HepG2 (cell line): ENCODE measurements around the gene MIGA2. TPM values are rescaled to one million over a fixed set of nuclear protein-coding genes. Genes with fewer than 3 reads are reported as not detected.
A peak's percentile ranks its signal among the peaks of the same experiment; 100 is the strongest.

ENCODE experiments used
- ATAC-seq: fragments of 200-7000 bp; cut with Tn5 transposase; 3 replicates; pipeline ENCODE4 v1.9.1; 2020; ENCODE audit warnings: mild to moderate bottlenecking, moderate library complexity
- BruUV-seq: library from RNA; stranded (reverse); fragments of 400-500 nt; replicated peaks from 2 replicates; lab custom pipeline; 2021; lab: Mats Ljungman, UMichigan
- CTCF ChIA-PET: fragments of 300-600 bp; formaldehyde crosslinking; extraction: SDS; loops from one replicate; lab custom pipeline; 2021; ENCODE audit warnings: low total read pairs, inconsistent platforms, low intra/inter-chr PET ratio; lab: Yijun Ruan, JAX
- POLR2A ChIA-PET: fragments of 350-600 bp; sonication (Branson Sonifier 250); formaldehyde crosslinking; loops from one replicate; lab custom pipeline; 2020; ENCODE audit warnings: antibody characterized with exemption, inconsistent platforms; lab: Yijun Ruan, JAX
- DNase-seq: peaks from one replicate; pipeline ENCODE4 v3.0.0-alpha.2; 2015; ENCODE audit warnings: low spot score
- FAIRE-seq: peaks from 3 replicates; lab custom pipeline; 2011; peaks lifted over from hg19 to GRCh38; lab: Jason Lieb, UNC
- H2AFZ ChIP-seq: one replicate; pipeline ENCODE4 v1.6.1; 2011; ENCODE audit warnings: low read length, inconsistent platforms
- H3K27ac ChIP-seq: fragments of 300-600 bp; 3 replicates; pipeline ENCODE4 v1.8.0; 2011; ENCODE audit warnings: mixed run types, mild to moderate bottlenecking, mixed read lengths, low read length, inconsistent platforms; ENCODE audit not compliant: insufficient read depth; ENCODE audit errors: extremely low read length
- H3K27me3 ChIP-seq, 2 experiments: fragments of 200-600 bp in 1 of 2; 2 replicates in 1 of 2; 3 replicates in 1 of 2; pipeline versions ENCODE4 v1.6.0 to v1.8.0; 2011; ENCODE audit warnings: low read length in 2 of 2, mild to moderate bottlenecking in 2 of 2, moderate library complexity in 2 of 2, inconsistent platforms in 1 of 2; ENCODE audit not compliant: insufficient read depth in 2 of 2, control insufficient read depth in 1 of 2
- H3K36me3 ChIP-seq, 2 experiments: fragments of 200-600 bp in 1 of 2; replicated peaks in 1 of 2; 2 replicates in 1 of 2; 3 replicates in 1 of 2; pipeline versions ENCODE4 v1.5.1 to v1.8.0; 2011; ENCODE audit warnings: low read length in 2 of 2, inconsistent platforms in 1 of 2; ENCODE audit not compliant: insufficient read depth in 2 of 2, control insufficient read depth in 1 of 2
- H3K4me1 ChIP-seq: 2 replicates; pipeline ENCODE4 v1.5.1; 2012; ENCODE audit warnings: low read length, inconsistent platforms; ENCODE audit not compliant: insufficient read depth
- H3K4me2 ChIP-seq: 2 replicates; pipeline ENCODE4 v1.6.0; 2011; ENCODE audit warnings: low read depth, low read length, inconsistent platforms
- H3K4me3 ChIP-seq, 3 experiments: fragments of 200-600 bp in 1 of 3; sonication (generic), shearing (Covaris generic) in 1 of 3; replicated peaks in 1 of 3; 2 replicates each; pipeline ENCODE4 v1.5.1; 2011 to 2016; ENCODE audit warnings: low read length in 3 of 3, inconsistent platforms in 2 of 3, low read depth in 2 of 3, mild to moderate bottlenecking in 2 of 3, control low read depth in 1 of 3, mixed read lengths in 1 of 3; ENCODE audit not compliant: insufficient read depth in 1 of 3
- H3K79me2 ChIP-seq: one replicate; pipeline ENCODE4 v1.6.1; 2011; ENCODE audit warnings: low read length, inconsistent platforms; ENCODE audit not compliant: insufficient read depth
- H3K9ac ChIP-seq: 2 replicates; pipeline ENCODE4 v1.6.0; 2011; ENCODE audit warnings: mild to moderate bottlenecking, low read depth, low read length, inconsistent platforms; ENCODE audit not compliant: insufficient read depth
- H3K9me3 ChIP-seq: 2 replicates; pipeline ENCODE4 v1.5.1; 2012; ENCODE audit warnings: mild to moderate bottlenecking, low read length
- H4K20me1 ChIP-seq: 2 replicates; pipeline ENCODE4 v1.6.0; 2011; ENCODE audit warnings: inconsistent platforms, mild to moderate bottlenecking, low read length, moderate library complexity; ENCODE audit not compliant: insufficient read depth
- AHR ChIP-seq: IDR thresholded peaks from 2 replicates; pipeline ENCODE4 v1.6.1; 2018; ENCODE audit warnings: missing genetic modification reagents, missing compliant biosample characterization
- BHLHE40 ChIP-seq: IDR thresholded peaks from 2 replicates; pipeline ENCODE4 v1.6.1; 2011; ENCODE audit warnings: low read length, improper control_type of control experiment
- DDIT3 ChIP-seq: sonication (generic); formaldehyde crosslinking; IDR thresholded peaks from 2 replicates; pipeline ENCODE4 v1.4.0; 2020; ENCODE audit warnings: mild to moderate bottlenecking, missing genetic modification reagents
- HMGXB4 ChIP-seq, 2 experiments: sonication (generic) in 1 of 2; formaldehyde crosslinking in 1 of 2; IDR thresholded peaks; 2 replicates each; pipeline versions ENCODE4 v1.4.0 to v1.6.1; 2018 to 2020; ENCODE audit warnings: missing genetic modification reagents in 2 of 2, borderline replicate concordance in 1 of 2, low read depth in 1 of 2, mild to moderate bottlenecking in 1 of 2, missing biosample characterization in 1 of 2
- IRX3 ChIP-seq: sonication (generic); formaldehyde crosslinking; IDR thresholded peaks from 2 replicates; pipeline ENCODE4 v1.8.1; 2023; ENCODE audit warnings: mild to moderate bottlenecking, low read depth, missing genetic modification reagents, borderline replicate concordance
- KAT2B ChIP-seq: fragments of 150-350 bp; IDR thresholded peaks from 2 replicates; pipeline ENCODE4 v1.6.1; 2014; ENCODE audit warnings: low read depth, low read length, borderline replicate concordance
- MXD3 ChIP-seq: IDR thresholded peaks from 2 replicates; pipeline ENCODE4 v1.6.1; 2016; ENCODE audit warnings: mild to moderate bottlenecking, missing biosample characterization, missing genetic modification reagents
- NFKBIZ ChIP-seq: IDR thresholded peaks from 2 replicates; pipeline ENCODE4 v1.6.1; 2018; ENCODE audit warnings: missing genetic modification reagents, missing compliant biosample characterization
- ZMYM2 ChIP-seq: sonication (generic); formaldehyde crosslinking; IDR thresholded peaks from 2 replicates; pipeline ENCODE4 v1.8.0; 2022; ENCODE audit warnings: mild to moderate bottlenecking, missing genetic modification reagents
- ZMYM3 ChIP-seq: sonication (generic); formaldehyde crosslinking; IDR thresholded peaks from 2 replicates; pipeline ENCODE4 v1.5.1; 2020; ENCODE audit warnings: mild to moderate bottlenecking, missing genetic modification reagents
- ZNF543 ChIP-seq: sonication (generic); formaldehyde crosslinking; IDR thresholded peaks from 2 replicates; pipeline ENCODE4 v1.4.0; 2020; ENCODE audit warnings: mild to moderate bottlenecking, missing genetic modification reagents
- ZNF562 ChIP-seq: sonication (generic); formaldehyde crosslinking; IDR thresholded peaks from 2 replicates; pipeline ENCODE4 v1.8.0; 2022; ENCODE audit warnings: missing genetic modification reagents, borderline replicate concordance
- ZNF569 ChIP-seq: sonication (generic); formaldehyde crosslinking; IDR thresholded peaks from 2 replicates; pipeline ENCODE4 v1.5.0; 2020; ENCODE audit warnings: mild to moderate bottlenecking, missing genetic modification reagents, moderate library complexity, borderline replicate concordance
- ZNF746 ChIP-seq: sonication (generic); formaldehyde crosslinking; IDR thresholded peaks from 2 replicates; pipeline ENCODE4 v1.8.0; 2022; ENCODE audit warnings: mild to moderate bottlenecking, missing genetic modification reagents
- ZNF788 ChIP-seq: sonication (generic); formaldehyde crosslinking; IDR thresholded peaks from 2 replicates; pipeline ENCODE4 v1.5.0; 2020; ENCODE audit warnings: mild to moderate bottlenecking, missing genetic modification reagents, borderline replicate concordance
- WGBS: methylation state at CpG from one replicate; pipeline ENCODE4 v1.1.6; 2017; ENCODE audit warnings: low lambda C conversion rate; 5-methylcytosine and 5-hydroxymethylcytosine counted together
- in situ Hi-C: cut with HindIII; loops from 2 replicates; pipeline ENCODE4 v1.10.0; 2017; ENCODE audit warnings: low pct_unique_long_range_greater_than_20kb; ENCODE audit not compliant: extremely low pct_ligation_motif_present
- intact Hi-C: fragments of 100-400 bp; cut with micrococcal nuclease; formaldehyde crosslinking; loops from one replicate; pipeline ENCODE4 v1.10.0; 2022; ENCODE audit not compliant: unreplicated experiment
- polyA plus RNA-seq, 8 experiments: library from polyadenylated mRNA; depleted of rRNA in 3 of 8; stranded (reverse) in 7 of 8; unstranded in 1 of 8; fragments of >200 nt; fragmentation: Illumina TruSeq in 4 of 8; extraction: Trizol in 4 of 8; gene quantifications; 2 replicates each; pipeline versions ENCODE4 v1.2.1 to v1.2.3, GENCODE V29; 2011 to 2016; ENCODE audit warnings: low read depth in 4 of 8, missing spikeins in 1 of 8, mixed read lengths in 1 of 8; ENCODE audit not compliant: insufficient read depth in 1 of 8
- total RNA-seq, 5 experiments: library from RNA; depleted of rRNA; stranded (reverse); fragments of >200 nt; fragmentation: Illumina TruSeq; extraction: Trizol; gene quantifications; 2 replicates each; pipeline ENCODE4 v1.2.3, GENCODE V29; 2016; ENCODE audit warnings: low read depth in 1 of 5

Gene MIGA2
- total and polyA plus RNA-seq, 2 of the 13 experiments (the other 11 are each of a cell fraction or from before 2014, with no cell fraction given): 10.8 to 17.1 TPM

- TF ChIP-seq ZMYM3 (peak; percentile 36; the same call in 1 of the 2 replicates), NFKBIZ (no peak)
Measured at GRCh38 chr9:129038109-129038852, 1.9 kb downstream of the MIGA2 start (continued).

GRCh38 chr9:129040113-129040643 is 3.8 kb downstream of the MIGA2 start:
- ChIA-PET POLR2A (no interaction called here), CTCF (no interaction called here)
- peaks cover 3 to 14% of the 10 kb centered on the region in 2 experiments; a peak in 4 of 5 replicates for H3K36me3 ChIP-seq
- H3K4me1 ChIP-seq: peaks cover 27% of the 10 kb centered on the region
- intact Hi-C loops: no loop called here
- in situ Hi-C loops: no loop called here
- H3K79me2 ChIP-seq: peaks cover 6% of the 10 kb centered on the region
- DNase-seq: no peak
- H2AFZ ChIP-seq: no peak overlapping the region
- no peaks in the 10 kb centered on the region for H4K20me1 ChIP-seq
- BruUV-seq: no TSS peak
- no peak overlapping the region for H3K27ac ChIP-seq
- H3K27me3 ChIP-seq: no peaks in the 10 kb centered on the region; a peak in 1 of 5 replicates
- no peak for FAIRE-seq
- WGBS: 100% methylated on average over 5 of the region's 12 CpGs
- H3K9me3 ChIP-seq: no peaks in the 10 kb centered on the region
- no peak for ATAC-seq
- H3K4me2 ChIP-seq: no peak overlapping the region
- H3K4me3 ChIP-seq: no peak overlapping the region
- no peak overlapping the region for H3K9ac ChIP-seq
- TF ChIP-seq ZNF543 (CRISPR knock-in tag) (no peak), BHLHE40 (no peak), ZMYM2 (CRISPR knock-in tag) (no peak), AHR (no peak), DDIT3 (CRISPR knock-in tag) (no peak), MXD3 (CRISPR knock-in tag) (no peak), KAT2B (no peak), ZNF788 (CRISPR knock-in tag) (no peak), IRX3 (no peak), ZNF569 (CRISPR knock-in tag) (no peak), HMGXB4 (CRISPR knock-in tag; IDR thresholded peaks at IDR 0.05; ENCODE audit: borderline replicate concordance in 1 of 2, low read depth in 1 of 2) (no peak), ZNF562 (CRISPR knock-in tag) (no peak), ZNF746 (CRISPR knock-in tag) (no peak)
